Mononuclear cell (primary cell): ENCODE data around the gene ZMIZ1. TPM values are rescaled to one million over a fixed set of nuclear protein-coding genes. Genes with fewer than 3 reads are reported as not detected.

Experiments
- H3K27me3 ChIP-seq: 2 replicates; pipeline ENCODE4 v1.6.0; 2011; ENCODE audit warnings: low read length, control low read depth; ENCODE audit not compliant: insufficient read depth
- H3K4me1 ChIP-seq: 2 replicates; pipeline ENCODE4 v1.5.1; 2011; ENCODE audit warnings: mild to moderate bottlenecking, low read length, control low read depth; ENCODE audit not compliant: insufficient read depth
- H3K4me3 ChIP-seq: 2 replicates; pipeline ENCODE4 v1.5.1; 2011; ENCODE audit warnings: mild to moderate bottlenecking, low read length, moderate library complexity
- H3K9me3 ChIP-seq: 2 replicates; pipeline ENCODE4 v1.5.1; 2011; ENCODE audit warnings: low read depth, mild to moderate bottlenecking, control low read depth, low read length
- total RNA-seq: library from RNA; depleted of rRNA; stranded (reverse); fragments of >200 nt; gene quantifications from one replicate; pipeline ENCODE4 v1.2.3, GENCODE V29; 2012

The ZMIZ1 gene
- total RNA-seq, 1 donor: 26.2 TPM

GRCh38 chr10:79088613-79089355, 20.0 kb downstream of the ZMIZ1 start:
- H3K27me3 ChIP-seq: no peaks in the 10 kb centered on the region
- no peaks in the 10 kb centered on the region for H3K9me3 ChIP-seq
- H3K4me3 ChIP-seq: no peak overlapping the region
- peaks cover 80% of the 10 kb centered on the region for H3K4me1 ChIP-seq

GRCh38 chr10:79089632-79090031, 20.9 kb downstream of the ZMIZ1 start:
- Histone ChIP-seq H3K9me3 (no peaks in the 10 kb centered on the region), H3K27me3 (no peaks in the 10 kb centered on the region), H3K4me3 (no peak overlapping the region), H3K4me1 (peaks cover 80% of the 10 kb centered on the region)

- H3K9me3 ChIP-seq: no peaks in the 10 kb centered on the region
- H3K27me3 ChIP-seq: no peaks in the 10 kb centered on the region
- H3K4me1 ChIP-seq: peaks cover 78% of the 10 kb centered on the region
- no peak overlapping the region for H3K4me3 ChIP-seq
Observed at GRCh38 chr10:79090134-79090803, 21.5 kb downstream of the ZMIZ1 start.

GRCh38 chr10:79092292-79092896, 23.6 kb downstream of the ZMIZ1 start:
- Histone ChIP-seq H3K4me1 (peaks cover 65% of the 10 kb centered on the region), H3K9me3 (no peaks in the 10 kb centered on the region), H3K27me3 (no peaks in the 10 kb centered on the region), H3K4me3 (no peak overlapping the region)

GRCh38 chr10:79093658-79094411, 25.1 kb downstream of the ZMIZ1 start:
- Histone ChIP-seq H3K27me3 (no peaks in the 10 kb centered on the region), H3K4me3 (no peak overlapping the region), H3K4me1 (peaks cover 60% of the 10 kb centered on the region), H3K9me3 (no peaks in the 10 kb centered on the region)

GRCh38 chr10:79094412-79095175, 25.8 kb downstream of the ZMIZ1 start:
- H3K4me1 ChIP-seq: peaks cover 61% of the 10 kb centered on the region
- no peak overlapping the region for H3K4me3 ChIP-seq
- H3K27me3 ChIP-seq: no peaks in the 10 kb centered on the region
- H3K9me3 ChIP-seq: no peaks in the 10 kb centered on the region

GRCh38 chr10:79095316-79095715, 26.6 kb downstream of the ZMIZ1 start:
- Histone ChIP-seq H3K9me3 (no peaks in the 10 kb centered on the region), H3K27me3 (no peaks in the 10 kb centered on the region), H3K4me1 (peaks cover 56% of the 10 kb centered on the region), H3K4me3 (no peak overlapping the region)

- Histone ChIP-seq H3K4me1 (peaks cover 51% of the 10 kb centered on the region), H3K4me3 (no peak overlapping the region), H3K27me3 (no peaks in the 10 kb centered on the region), H3K9me3 (no peaks in the 10 kb centered on the region)
Observed at GRCh38 chr10:79096514-79096913, 27.7 kb downstream of the ZMIZ1 start.

- Histone ChIP-seq H3K27me3 (no peaks in the 10 kb centered on the region), H3K9me3 (no peaks in the 10 kb centered on the region), H3K4me3 (no peak overlapping the region), H3K4me1 (peaks cover 51% of the 10 kb centered on the region)
Observed at GRCh38 chr10:79097021-79097872, 28.5 kb downstream of the ZMIZ1 start.

GRCh38 chr10:79098061-79098460, 29.3 kb downstream of the ZMIZ1 start:
- no peaks in the 10 kb centered on the region for H3K27me3 ChIP-seq
- no peaks in the 10 kb centered on the region for H3K9me3 ChIP-seq
- H3K4me1 ChIP-seq: peaks cover 51% of the 10 kb centered on the region
- H3K4me3 ChIP-seq: no peak overlapping the region

GRCh38 chr10:79098596-79099015, 29.8 kb downstream of the ZMIZ1 start:
- no peaks in the 10 kb centered on the region for H3K27me3 ChIP-seq
- H3K9me3 ChIP-seq: no peaks in the 10 kb centered on the region

GRCh38 chr10:79099898-79100448, 31.2 kb downstream of the ZMIZ1 start:
- Histone ChIP-seq H3K27me3 (no peaks in the 10 kb centered on the region), H3K4me3 (no peak overlapping the region), H3K9me3 (no peaks in the 10 kb centered on the region), H3K4me1 (peaks cover 49% of the 10 kb centered on the region)

More at GRCh38 chr10:79098596-79099015, 29.8 kb downstream of the ZMIZ1 start:
- H3K4me3 ChIP-seq: no peak overlapping the region
- peaks cover 50% of the 10 kb centered on the region for H3K4me1 ChIP-seq

- H3K4me1 ChIP-seq: peaks cover 53% of the 10 kb centered on the region
- H3K4me3 ChIP-seq: no peak overlapping the region
- H3K9me3 ChIP-seq: no peaks in the 10 kb centered on the region
- no peaks in the 10 kb centered on the region for H3K27me3 ChIP-seq
Observed at GRCh38 chr10:79100771-79101170, 32.0 kb downstream of the ZMIZ1 start.
